HG03432 (cell line): ENCODE measurements around the gene C2CD4A.

Source experiments
- ATAC-seq: cut with Tn5 transposase; IDR thresholded peaks from one replicate; pipeline ENCODE4 v1.9.1; 2021; ENCODE audit warnings: mild to moderate bottlenecking, moderate library complexity; ENCODE audit not compliant: unreplicated experiment

C2CD4A gene

DNA sequence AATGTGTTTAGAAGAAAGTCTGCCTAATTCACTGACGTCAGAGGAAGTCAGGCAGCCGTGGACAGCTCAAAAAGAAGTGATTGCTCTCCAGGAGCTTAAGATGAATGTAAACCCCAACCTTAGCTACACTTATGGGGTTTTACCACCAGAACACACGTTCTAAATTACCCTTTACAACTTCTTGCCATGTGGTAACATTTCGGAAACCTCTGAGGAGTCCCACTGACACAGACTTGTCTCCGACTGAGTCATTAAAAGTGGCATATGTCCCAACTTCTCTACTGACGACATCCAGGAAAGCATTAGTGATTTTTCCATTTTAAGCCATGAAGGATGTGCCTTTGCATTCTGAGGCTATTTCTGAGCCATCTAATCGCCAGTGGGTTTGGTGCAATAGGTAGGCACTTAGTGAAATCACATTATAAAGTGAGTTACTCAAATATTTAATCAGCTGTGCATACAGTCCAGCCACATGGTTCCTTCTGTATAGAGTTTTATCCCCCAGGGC, 32.4 kb downstream of the C2CD4A start:
- no peak for ATAC-seq

DNA sequence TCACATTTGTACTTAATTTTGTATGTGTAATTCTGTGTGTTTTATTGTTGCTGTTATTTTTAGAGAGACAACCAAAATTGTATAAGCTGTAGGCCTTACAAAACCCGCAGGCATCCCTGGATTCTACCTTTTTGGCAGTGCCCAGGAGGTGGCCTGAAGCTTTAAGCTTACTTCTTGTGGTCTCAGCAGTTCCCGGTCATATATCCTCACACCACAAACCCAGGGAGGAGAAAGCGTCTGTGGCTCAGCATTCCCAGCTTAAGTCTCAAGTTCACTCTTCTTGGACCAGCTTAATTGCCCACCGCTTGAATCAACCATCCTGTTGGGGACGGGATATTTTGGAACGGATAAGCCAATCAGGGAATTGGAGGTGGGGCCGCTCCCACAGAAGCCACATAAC, 36.7 kb downstream of the C2CD4A start:
- no peak for ATAC-seq

DNA sequence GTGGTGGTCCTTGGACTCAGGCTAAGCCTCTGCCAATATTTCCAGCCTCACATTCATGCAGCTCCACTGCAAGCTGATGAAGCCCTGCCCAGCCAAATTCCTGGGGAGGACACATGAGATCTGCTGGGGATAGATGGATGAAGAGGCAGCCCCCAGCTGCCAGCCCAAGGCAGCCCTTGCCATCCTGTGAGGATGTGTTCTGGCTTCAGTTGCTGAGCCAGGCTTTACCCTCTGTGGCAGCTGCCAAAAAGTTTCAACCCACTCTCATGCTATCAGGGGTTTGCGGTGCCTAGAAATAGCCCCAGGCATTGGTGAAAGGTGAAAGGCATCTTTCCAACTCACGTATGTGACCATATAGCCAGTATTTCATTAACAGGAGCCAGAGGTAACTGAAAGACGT, 37.6 kb downstream of the C2CD4A start:
- ATAC-seq, result no peak

DNA sequence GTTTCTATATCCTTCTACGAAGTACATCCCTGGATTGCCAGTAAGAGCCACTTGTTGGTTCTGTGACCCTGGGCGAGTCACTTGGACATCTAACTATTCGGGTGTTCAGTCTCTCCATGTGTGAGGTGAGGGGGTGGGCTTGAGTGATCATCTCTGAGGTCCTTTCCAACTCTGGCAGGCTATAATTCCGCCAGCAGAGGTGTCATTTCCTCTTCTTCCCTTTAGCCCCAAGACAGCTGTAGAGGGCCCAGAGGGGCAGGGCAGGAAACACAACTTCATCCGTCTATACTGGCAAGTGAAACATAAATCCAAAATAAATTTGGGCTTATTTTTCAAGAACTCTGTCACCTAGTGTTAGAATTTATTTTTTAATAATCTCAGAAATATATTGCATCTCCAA, 38.1 kb downstream of the C2CD4A start:
- no peak for ATAC-seq

DNA sequence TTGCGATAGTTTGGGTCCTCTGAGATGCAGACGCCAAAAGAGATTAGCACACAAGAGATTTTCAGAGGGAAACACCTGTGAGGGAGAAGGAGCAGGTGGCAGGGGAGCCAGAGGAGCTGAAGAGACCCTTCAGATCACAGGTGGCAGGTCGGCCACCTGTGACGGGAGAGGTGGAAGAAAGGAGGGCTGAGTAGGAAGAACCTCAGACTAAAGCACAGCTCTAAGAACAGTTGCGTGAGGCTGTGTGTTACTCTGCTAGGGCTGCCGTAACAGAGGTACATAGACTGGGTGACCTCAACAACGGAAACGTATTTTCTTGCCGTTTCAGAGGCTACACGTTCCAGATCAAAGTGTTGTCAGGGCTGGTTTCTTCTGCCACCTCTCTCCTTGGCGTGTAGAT, 38.5 kb downstream of the C2CD4A start:
- ATAC-seq, result no peak

DNA sequence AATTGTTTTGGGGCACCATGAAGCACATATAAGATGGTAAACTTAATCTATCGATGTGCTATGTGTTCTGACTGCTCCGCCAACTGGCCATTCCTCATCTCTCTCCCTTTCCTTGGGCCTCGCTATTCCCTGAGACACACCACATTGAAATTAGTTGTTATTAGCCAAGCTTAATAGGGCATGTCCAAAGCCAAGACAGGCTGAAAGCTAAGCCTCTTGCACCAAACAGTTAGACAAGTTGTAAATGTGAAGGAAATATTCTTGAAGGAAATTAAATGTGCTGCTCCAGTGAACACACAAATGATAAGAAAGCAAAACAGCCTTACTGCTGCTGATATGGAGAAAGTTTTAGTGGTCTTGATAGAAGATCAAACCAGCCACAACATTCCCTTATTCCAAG, 39.3 kb downstream of the C2CD4A start:
- no peak for ATAC-seq

DNA sequence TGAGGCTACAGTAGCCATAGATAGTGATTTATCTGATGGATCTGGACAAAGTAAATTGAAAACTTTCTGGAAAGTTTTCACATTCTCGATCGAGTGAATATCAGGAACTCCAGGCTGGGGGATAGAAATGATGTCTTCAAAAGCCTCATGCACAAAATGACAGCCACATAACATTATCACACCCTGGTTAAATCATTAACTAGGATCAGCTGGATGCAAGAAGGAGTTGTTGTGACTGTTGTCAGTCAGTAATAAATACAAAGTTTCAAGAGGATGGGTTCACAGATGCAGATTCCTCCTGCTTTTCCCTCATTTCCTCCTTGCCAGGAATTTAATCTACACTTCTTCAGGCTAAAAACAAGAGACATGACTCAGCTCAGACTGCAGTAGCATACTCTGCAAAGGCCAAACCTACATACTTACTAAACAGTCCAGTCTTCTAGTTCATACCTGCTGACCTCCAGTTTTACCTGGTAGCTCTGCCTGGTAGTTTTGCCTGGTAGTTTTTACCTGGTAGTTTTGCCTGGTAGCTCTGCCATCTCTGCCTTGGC, 40.9 kb downstream of the C2CD4A start:
- ATAC-seq, result no peak

DNA sequence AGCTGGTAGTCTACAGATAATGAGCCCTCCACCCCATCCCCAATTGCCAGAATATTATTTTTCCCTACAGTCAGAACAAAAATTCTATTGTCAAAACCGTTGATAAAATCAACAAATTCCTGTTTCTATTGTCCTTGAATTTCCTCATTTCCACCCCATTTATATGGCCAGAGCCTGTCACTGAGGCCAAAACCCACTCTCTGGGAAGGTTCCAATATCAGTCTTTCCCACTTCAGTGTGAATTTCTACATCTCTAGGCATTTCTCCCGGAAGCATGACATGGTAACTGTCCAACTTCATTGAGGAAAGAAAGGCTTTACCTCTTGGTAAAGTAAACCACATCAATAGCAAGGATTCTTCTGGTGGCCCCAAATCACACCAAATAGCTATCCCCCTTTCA, 41.6 kb downstream of the C2CD4A start:
- no peak for ATAC-seq

DNA sequence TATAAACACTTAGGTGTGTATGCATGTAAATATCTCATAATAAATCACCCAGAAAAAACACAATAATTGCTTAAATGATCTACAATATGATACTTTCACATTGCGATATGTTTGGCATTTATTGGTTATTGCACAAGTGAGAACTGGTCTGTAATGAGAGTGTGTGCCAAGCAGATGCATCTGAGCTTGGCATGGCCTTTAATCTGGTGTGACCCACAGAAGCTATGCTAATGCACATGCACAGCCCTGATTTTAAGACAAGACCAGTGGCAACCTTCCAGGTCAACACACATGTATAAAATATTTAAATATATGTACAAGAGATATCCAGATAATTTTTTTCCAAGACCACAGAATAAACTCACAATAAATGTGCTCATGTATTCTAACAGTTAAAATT, 42.7 kb downstream of the C2CD4A start:
- no peak for ATAC-seq

DNA sequence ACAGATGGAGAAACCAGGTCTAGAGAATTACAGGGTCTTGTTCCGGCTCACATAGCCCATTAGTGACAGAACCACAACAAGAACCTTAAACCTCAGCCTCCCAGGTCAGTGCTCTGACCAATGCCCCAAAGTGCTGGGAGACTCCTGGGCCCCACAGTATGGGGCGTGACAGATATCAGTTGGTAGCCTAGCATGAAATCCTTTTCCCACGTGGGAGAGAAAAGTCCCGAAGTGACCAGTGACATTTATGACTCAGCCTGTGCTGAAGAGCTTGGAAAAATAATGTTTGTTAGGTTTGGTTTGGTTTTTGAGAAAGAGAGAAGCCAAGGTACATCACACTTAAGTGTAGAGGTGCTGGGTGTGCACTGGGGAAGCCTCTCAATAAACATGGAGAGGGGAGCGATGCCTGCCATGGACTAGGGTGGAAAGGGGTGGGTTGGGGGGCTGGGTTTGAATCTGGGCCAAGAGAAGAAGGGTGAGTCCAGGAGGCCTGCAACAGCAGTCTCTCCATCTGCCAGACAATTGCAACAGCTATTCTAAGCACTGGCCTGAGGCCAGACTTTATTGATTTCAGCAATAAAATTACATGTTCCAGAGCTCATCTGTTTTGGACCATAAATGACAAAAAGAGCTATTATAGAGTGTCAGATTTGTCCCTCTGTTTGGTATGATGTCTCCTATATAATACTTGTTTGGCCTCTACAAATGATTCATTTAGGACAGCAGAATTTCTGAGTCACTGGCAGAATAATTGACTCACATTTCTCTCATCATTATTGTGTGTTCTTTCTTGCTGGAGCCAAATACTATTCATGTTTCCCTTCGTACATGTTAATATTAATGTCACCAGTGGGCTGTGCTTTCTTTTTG, 43.4 kb downstream of the C2CD4A start:
- ATAC-seq, result no peak

DNA sequence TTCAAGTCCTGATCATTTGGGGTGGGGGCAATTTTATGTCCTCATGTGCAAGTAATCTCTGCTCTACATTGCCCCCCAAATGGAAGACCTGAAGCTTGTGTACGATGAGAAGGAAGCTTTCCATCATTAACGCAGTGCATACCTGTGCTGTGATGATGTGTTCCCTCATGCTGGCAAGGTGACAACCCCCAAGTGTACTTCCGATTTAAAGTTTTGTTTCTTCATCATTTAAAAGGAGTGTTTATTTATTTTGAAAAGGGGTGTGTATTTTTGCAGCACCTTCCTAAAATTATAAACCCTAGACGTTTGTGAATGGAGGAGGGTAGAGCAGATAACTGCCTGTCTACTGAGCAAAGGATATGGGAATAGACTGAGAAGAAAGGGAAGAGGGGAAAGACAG, 45.3 kb downstream of the C2CD4A start:
- ATAC-seq, result no peak

DNA sequence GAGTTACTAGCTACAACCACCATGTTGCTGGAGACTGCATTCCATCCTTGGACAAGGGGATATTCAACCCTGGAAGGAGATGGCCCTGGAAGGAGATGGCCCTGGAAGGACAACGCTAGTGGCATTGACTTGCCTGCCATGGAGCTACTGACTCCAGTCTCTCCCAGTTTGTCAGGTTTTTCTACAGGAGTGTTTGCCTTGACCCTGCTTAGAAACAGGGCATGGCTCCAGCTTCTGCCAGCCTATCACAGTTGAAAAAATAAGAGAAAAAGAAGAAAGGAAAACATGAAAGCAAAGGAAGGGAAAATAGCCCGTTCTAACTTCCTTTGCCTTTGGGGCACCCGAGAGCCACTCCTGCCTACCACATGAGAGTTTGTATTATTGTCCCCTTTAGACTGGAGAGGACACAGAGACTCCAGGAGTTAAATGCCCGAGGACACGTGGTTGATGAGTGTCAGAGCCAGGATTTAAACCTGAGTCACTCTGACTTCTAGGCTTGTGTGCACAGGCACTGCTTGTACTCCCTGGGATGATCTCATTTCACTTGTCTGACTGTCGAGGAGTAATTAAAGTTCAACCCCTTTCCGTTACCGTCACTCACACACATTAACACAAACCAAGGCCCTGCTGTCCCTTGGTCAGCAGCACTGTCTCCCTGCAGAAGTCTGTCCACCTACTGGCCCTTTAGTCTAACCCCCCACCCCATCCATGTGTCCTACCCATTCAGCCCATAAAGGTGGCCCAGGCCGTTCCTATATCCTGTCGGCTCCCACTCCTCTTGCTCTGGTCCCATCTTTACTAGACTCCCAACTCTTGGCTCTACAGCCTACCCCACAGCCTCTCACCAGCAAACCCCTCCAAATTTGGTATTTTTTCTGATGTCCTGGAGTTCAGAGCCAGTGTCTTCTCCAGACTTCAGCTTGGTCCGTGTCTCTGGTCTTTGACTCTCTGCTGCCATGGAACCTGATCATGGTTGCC, 46.1 kb downstream of the C2CD4A start:
- ATAC-seq, result no peak

DNA sequence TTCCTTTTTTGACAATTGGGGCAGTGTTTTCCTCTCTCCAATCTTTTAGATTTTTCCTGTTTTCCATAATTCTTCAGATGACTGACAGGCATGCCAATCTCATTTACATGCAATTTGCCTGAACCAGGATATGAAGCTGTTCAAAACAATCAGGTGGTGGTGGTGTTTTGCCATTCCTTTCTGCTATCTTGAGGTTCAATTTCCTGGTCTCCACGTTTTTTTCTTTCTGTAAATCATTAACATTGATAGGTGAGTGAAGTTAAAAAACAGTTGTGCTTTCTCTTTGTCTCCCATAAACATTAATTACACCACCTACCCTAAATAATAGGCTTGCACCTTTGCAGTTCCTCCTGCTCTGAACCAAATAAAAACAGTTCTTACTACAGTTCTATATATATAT, 49.1 kb downstream of the C2CD4A start:
- ATAC-seq, result no peak

DNA sequence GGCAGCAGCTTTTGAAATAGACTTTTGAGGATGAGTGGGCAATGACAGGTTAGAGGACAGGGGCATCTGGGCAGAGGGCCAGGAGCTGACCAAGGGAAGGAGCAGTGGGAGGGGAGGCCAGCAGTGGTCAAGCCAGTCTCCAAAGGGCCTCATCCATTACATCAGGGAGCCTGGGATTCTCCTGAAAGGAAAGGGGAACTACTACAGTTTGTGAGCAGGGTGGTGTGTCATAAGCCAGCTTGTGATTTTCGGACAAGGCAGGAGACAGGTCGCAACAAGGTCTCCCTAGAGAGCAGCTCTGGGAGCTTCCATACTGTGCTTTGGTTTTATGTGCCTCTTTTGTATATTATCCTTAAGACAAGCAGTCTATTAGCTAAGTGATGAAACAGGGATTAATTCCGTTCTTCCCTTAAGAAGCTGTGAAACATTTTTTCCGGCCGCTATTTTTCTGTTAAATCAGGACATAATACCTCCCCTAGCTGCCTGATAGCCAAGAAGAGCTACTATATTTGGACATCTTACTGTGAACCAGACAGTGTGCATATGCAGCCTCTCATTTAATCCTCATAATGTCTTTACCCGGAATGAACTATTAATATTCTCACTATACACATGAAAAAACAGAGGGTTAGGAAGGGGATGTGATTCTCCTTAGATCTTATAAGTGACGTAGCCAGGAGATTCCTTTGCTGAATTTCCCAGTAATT, 51.9 kb downstream of the C2CD4A start:
- ATAC-seq, result no peak

DNA sequence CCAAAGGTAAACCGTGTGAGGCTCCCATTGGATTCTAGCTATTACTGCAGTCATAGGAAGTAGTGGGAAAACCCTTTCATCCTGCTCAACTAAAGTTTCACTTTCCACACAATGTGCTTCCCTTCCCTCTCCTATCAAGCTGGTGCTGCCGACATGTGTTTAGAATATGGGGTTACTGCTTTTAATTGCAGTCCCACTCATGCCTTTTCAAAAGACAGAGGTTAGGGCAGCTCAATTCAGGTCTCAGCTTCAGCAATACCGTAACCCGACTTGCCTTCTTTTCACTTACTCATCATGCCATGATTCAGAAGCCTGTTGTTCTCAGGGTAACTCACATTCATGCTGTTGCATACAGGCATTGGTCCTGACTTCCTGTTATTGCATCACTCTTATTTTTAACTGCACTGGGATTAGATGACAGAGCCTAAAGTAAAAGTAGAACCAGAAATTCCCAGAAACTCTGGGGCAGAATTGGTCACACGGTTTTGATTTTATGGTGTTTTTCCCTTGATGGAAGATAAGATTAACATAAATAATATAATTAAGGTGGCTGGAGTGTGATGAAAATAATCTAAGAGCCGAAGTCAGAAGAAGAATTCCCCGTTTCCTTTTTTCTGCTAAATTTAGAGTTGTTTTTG, 52.6 kb downstream of the C2CD4A start:
- ATAC-seq, result no peak

DNA sequence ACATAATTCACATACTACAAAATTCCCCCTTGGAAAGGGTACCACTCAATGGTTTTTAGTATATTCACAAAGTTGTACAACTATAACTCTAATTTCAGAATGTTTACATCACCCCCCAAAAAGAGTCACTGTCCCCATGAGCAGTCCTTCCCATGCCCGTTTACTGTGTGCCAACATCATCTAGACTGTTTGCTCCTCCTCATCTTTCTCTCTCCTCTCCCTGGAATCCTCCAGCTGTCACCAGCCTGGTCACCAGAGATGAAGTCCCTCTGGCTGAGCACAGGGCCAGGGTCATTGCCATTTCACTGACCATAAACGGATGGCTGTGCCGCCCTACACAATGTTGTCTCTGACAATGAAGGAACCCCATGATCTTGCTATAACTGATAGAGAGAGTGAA, 53.1 kb downstream of the C2CD4A start:
- no peak for ATAC-seq
